HepG2 (cell line): Measurements from ENCODE around the gene MYL6. TPM values are rescaled to one million over a fixed set of nuclear protein-coding genes. Genes with fewer than 3 reads are reported as not detected.

Source experiments
- ATAC-seq: fragments of 200-7000 bp; cut with Tn5 transposase; 3 replicates; pipeline ENCODE4 v1.9.1; 2020; ENCODE audit warnings: mild to moderate bottlenecking, moderate library complexity
- BruUV-seq: library from RNA; stranded (reverse); fragments of 400-500 nt; replicated peaks from 2 replicates; lab custom pipeline; 2021; lab: Mats Ljungman, UMichigan
- CTCF ChIA-PET: fragments of 300-600 bp; formaldehyde crosslinking; extraction: SDS; loops from one replicate; lab custom pipeline; 2021; ENCODE audit warnings: low total read pairs, inconsistent platforms, low intra/inter-chr PET ratio; lab: Yijun Ruan, JAX
- POLR2A ChIA-PET: fragments of 350-600 bp; sonication (Branson Sonifier 250); formaldehyde crosslinking; loops from one replicate; lab custom pipeline; 2020; ENCODE audit warnings: antibody characterized with exemption, inconsistent platforms; lab: Yijun Ruan, JAX
- DNase-seq: peaks from one replicate; pipeline ENCODE4 v3.0.0-alpha.2; 2015; ENCODE audit warnings: low spot score
- FAIRE-seq: peaks from 3 replicates; lab custom pipeline; 2011; peaks lifted over from hg19 to GRCh38; lab: Jason Lieb, UNC
- H2AFZ ChIP-seq: one replicate; pipeline ENCODE4 v1.6.1; 2011; ENCODE audit warnings: low read length, inconsistent platforms
- H3K27ac ChIP-seq: fragments of 300-600 bp; 3 replicates; pipeline ENCODE4 v1.8.0; 2011; ENCODE audit warnings: mixed run types, mild to moderate bottlenecking, mixed read lengths, low read length, inconsistent platforms; ENCODE audit not compliant: insufficient read depth; ENCODE audit errors: extremely low read length
- H3K27me3 ChIP-seq, 2 experiments: fragments of 200-600 bp in 1 of 2; 2 replicates in 1 of 2; 3 replicates in 1 of 2; pipeline versions ENCODE4 v1.6.0 to v1.8.0; 2011; ENCODE audit warnings: low read length in 2 of 2, mild to moderate bottlenecking in 2 of 2, moderate library complexity in 2 of 2, inconsistent platforms in 1 of 2; ENCODE audit not compliant: insufficient read depth in 2 of 2, control insufficient read depth in 1 of 2
- H3K36me3 ChIP-seq, 2 experiments: fragments of 200-600 bp in 1 of 2; replicated peaks in 1 of 2; 2 replicates in 1 of 2; 3 replicates in 1 of 2; pipeline versions ENCODE4 v1.5.1 to v1.8.0; 2011; ENCODE audit warnings: low read length in 2 of 2, inconsistent platforms in 1 of 2; ENCODE audit not compliant: insufficient read depth in 2 of 2, control insufficient read depth in 1 of 2
- H3K4me1 ChIP-seq: 2 replicates; pipeline ENCODE4 v1.5.1; 2012; ENCODE audit warnings: low read length, inconsistent platforms; ENCODE audit not compliant: insufficient read depth
- H3K4me2 ChIP-seq: 2 replicates; pipeline ENCODE4 v1.6.0; 2011; ENCODE audit warnings: low read depth, low read length, inconsistent platforms
- H3K4me3 ChIP-seq, 3 experiments: fragments of 200-600 bp in 1 of 3; sonication (generic), shearing (Covaris generic) in 1 of 3; replicated peaks in 1 of 3; 2 replicates each; pipeline ENCODE4 v1.5.1; 2011 to 2016; ENCODE audit warnings: low read length in 3 of 3, inconsistent platforms in 2 of 3, low read depth in 2 of 3, mild to moderate bottlenecking in 2 of 3, control low read depth in 1 of 3, mixed read lengths in 1 of 3; ENCODE audit not compliant: insufficient read depth in 1 of 3
- H3K79me2 ChIP-seq: one replicate; pipeline ENCODE4 v1.6.1; 2011; ENCODE audit warnings: low read length, inconsistent platforms; ENCODE audit not compliant: insufficient read depth
- H3K9ac ChIP-seq: 2 replicates; pipeline ENCODE4 v1.6.0; 2011; ENCODE audit warnings: mild to moderate bottlenecking, low read depth, low read length, inconsistent platforms; ENCODE audit not compliant: insufficient read depth
- H3K9me3 ChIP-seq: 2 replicates; pipeline ENCODE4 v1.5.1; 2012; ENCODE audit warnings: mild to moderate bottlenecking, low read length
- H4K20me1 ChIP-seq: 2 replicates; pipeline ENCODE4 v1.6.0; 2011; ENCODE audit warnings: inconsistent platforms, mild to moderate bottlenecking, low read length, moderate library complexity; ENCODE audit not compliant: insufficient read depth
- ASH2L ChIP-seq: fragments of 300-600, 200-600 bp; sonication (generic); IDR thresholded peaks from 2 replicates; pipeline ENCODE4 v1.7.0; 2017; ENCODE audit warnings: low read depth, mild to moderate bottlenecking, moderate library complexity, mixed read lengths, low read length; ENCODE audit not compliant: insufficient read length
- ATF7-NPFF ChIP-seq: sonication (generic); formaldehyde crosslinking; IDR thresholded peaks from 2 replicates; pipeline ENCODE4 v1.8.1; 2023; ENCODE audit warnings: mild to moderate bottlenecking, low read depth, missing genetic modification reagents, moderate library complexity
- CCAR2 ChIP-seq: fragments of 200-400 bp; formaldehyde crosslinking; optimal IDR thresholded peaks from 2 replicates; pipeline ENCODE3; 2018; ENCODE audit warnings: low read depth, mild to moderate bottlenecking, low read length, moderate library complexity
- CEBPB ChIP-seq: IDR thresholded peaks from 2 replicates; pipeline ENCODE4 v1.6.1; 2011; ENCODE audit warnings: low read depth, low read length, improper control_type of control experiment, borderline replicate concordance
- FOXK2 ChIP-seq: fragments of 450-650 bp; IDR thresholded peaks from 2 replicates; pipeline ENCODE4 v1.6.1; 2016
- NR2F1 ChIP-seq, 2 experiments: fragments of 450-650 bp in 1 of 2; formaldehyde crosslinking in 1 of 2; IDR thresholded peaks; 2 replicates each; pipeline versions ENCODE4 v1.5.0 to v1.6.1; 2016 to 2020; ENCODE audit warnings: mild to moderate bottlenecking in 1 of 2, missing compliant biosample characterization in 1 of 2, missing genetic modification reagents in 1 of 2, moderate library complexity in 1 of 2
- PAX8 ChIP-seq: sonication (generic); formaldehyde crosslinking; IDR thresholded peaks from 2 replicates; pipeline ENCODE4 v1.8.0; 2022; ENCODE audit warnings: mild to moderate bottlenecking, missing genetic modification reagents, borderline replicate concordance
- PTBP1 ChIP-seq: fragments of 200-400 bp; formaldehyde crosslinking; IDR thresholded peaks from 2 replicates; pipeline ENCODE4 v1.6.1; 2018; ENCODE audit warnings: low read length, low read depth; ENCODE audit not compliant: poor library complexity, severe bottlenecking
- TBX2 ChIP-seq: sonication (generic); formaldehyde crosslinking; IDR thresholded peaks from 2 replicates; pipeline ENCODE4 v1.5.0; 2020; ENCODE audit warnings: missing genetic modification reagents, mild to moderate bottlenecking, borderline replicate concordance
- ZNF335 ChIP-seq: sonication (generic); formaldehyde crosslinking; IDR thresholded peaks from 2 replicates; pipeline ENCODE4 v1.4.0; 2020; ENCODE audit warnings: missing genetic modification reagents
- ZNF446 ChIP-seq: sonication (generic); formaldehyde crosslinking; IDR thresholded peaks from 2 replicates; pipeline ENCODE4 v1.5.0; 2020; ENCODE audit warnings: mild to moderate bottlenecking, missing genetic modification reagents
- ZNF557 ChIP-seq: sonication (generic); formaldehyde crosslinking; IDR thresholded peaks from 2 replicates; pipeline ENCODE4 v1.4.0; 2020; ENCODE audit warnings: missing genetic modification reagents
- ZNF766 ChIP-seq: sonication (generic); formaldehyde crosslinking; IDR thresholded peaks from 2 replicates; pipeline ENCODE4 v1.5.0; 2020; ENCODE audit warnings: missing genetic modification reagents, borderline replicate concordance
- WGBS: methylation state at CpG from one replicate; pipeline ENCODE4 v1.1.6; 2017; ENCODE audit warnings: low lambda C conversion rate; 5-methylcytosine and 5-hydroxymethylcytosine counted together
- in situ Hi-C: cut with HindIII; loops from 2 replicates; pipeline ENCODE4 v1.10.0; 2017; ENCODE audit warnings: low pct_unique_long_range_greater_than_20kb; ENCODE audit not compliant: extremely low pct_ligation_motif_present
- intact Hi-C: fragments of 100-400 bp; cut with micrococcal nuclease; formaldehyde crosslinking; loops from one replicate; pipeline ENCODE4 v1.10.0; 2022; ENCODE audit not compliant: unreplicated experiment
- polyA plus RNA-seq, 8 experiments: library from polyadenylated mRNA; depleted of rRNA in 3 of 8; stranded (reverse) in 7 of 8; unstranded in 1 of 8; fragments of >200 nt; fragmentation: Illumina TruSeq in 4 of 8; extraction: Trizol in 4 of 8; gene quantifications; 2 replicates each; pipeline versions ENCODE4 v1.2.1 to v1.2.3, GENCODE V29; 2011 to 2016; ENCODE audit warnings: low read depth in 4 of 8, missing spikeins in 1 of 8, mixed read lengths in 1 of 8; ENCODE audit not compliant: insufficient read depth in 1 of 8
- total RNA-seq, 5 experiments: library from RNA; depleted of rRNA; stranded (reverse); fragments of >200 nt; fragmentation: Illumina TruSeq; extraction: Trizol; gene quantifications; 2 replicates each; pipeline ENCODE4 v1.2.3, GENCODE V29; 2016; ENCODE audit warnings: low read depth in 1 of 5
- TF ChIP-seq, protein P1 (sequence below): sonication (generic); formaldehyde crosslinking; IDR thresholded peaks from 2 replicates; pipeline ENCODE4 v1.4.0; 2020; ENCODE audit warnings: mild to moderate bottlenecking, low read depth, missing genetic modification reagents
- TF ChIP-seq, protein P2 (sequence below): sonication (generic); formaldehyde crosslinking; IDR thresholded peaks from 2 replicates; pipeline ENCODE4 v1.5.0; 2020; ENCODE audit warnings: missing genetic modification reagents

MYL6 gene
- total and polyA plus RNA-seq, 2 of the 13 experiments (the other 11 are each of a cell fraction or from before 2014, with no cell fraction given) = 1,127 to 1,192 TPM

DNA sequence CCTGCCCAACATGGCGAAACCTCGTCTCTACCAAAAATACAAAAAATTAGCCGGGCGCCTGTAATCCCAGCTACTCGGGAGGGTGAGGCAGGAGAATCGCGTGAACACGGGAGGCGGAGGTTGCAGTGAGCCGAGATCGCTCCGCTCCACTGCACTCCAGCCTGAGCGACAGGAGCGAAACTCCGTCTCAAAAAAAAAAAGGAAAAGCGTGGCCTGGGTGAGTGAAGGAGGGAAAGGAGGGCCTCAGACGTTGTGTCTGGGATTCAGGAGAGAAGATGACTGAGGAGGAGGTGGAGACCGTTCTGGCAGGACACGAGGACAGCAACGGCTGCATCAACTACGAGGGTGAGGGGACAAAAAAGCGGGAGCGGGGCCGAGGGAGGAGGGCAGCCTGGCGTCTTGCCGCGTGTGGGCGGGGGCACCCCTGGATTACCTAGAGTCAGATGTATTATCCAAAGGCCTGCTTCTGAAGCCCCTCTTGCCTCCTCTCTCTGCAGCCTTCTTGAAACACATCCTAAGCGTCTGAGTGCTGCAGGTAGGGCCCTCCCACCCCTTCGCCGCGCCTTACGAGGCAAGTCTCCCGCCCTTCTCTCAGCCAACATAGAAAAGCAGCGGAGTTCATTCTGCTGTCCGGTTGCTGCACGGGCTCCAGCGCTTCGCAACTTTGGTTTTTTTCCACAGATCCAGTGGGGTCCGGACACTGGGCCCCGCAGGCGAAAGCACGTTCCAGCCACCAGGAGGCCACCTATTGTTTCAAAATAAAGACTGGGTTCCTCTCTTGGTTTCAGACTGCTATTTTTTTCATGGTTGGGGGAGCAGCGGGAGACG lies 744 bp upstream of the MYL6 start:
- peak overlapping the region; percentile 71 for H3K4me2 ChIP-seq
- WGBS = 37% methylated on average over 42 of the region's 45 CpGs
- H3K4me1 ChIP-seq = peaks cover 67% of the 10 kb centered on the region
- no peak overlapping the region for H2AFZ ChIP-seq
- POLR2A ChIA-PET = interaction anchor here (0.5 to 3.4 kb wide), 12 partner anchors 7 to 77 kb away, joined by 3 to 30 read pairs (median 6); partner anchors contain the start of genes ESYT1, RNF41, RPL41 and SMARCC2
- peak overlapping the region; percentile 70 for H3K9ac ChIP-seq
- no peaks in the 10 kb centered on the region; a peak in 1 of 5 replicates for H3K27me3 ChIP-seq
- H3K4me3 ChIP-seq = peak overlapping the region; percentile 20 to 95 (median 65); a peak in 5 of 6 replicates
- BruUV-seq = TSS peak; percentile 53
- peak; percentile 70 for ATAC-seq
- peak overlapping the region; percentile 87 for H3K27ac ChIP-seq
- in situ Hi-C loops = loop anchor here (5.0 kb wide), 1 partner anchor 35 kb away; no protein-coding TSS in a partner anchor
- H4K20me1 ChIP-seq = peaks cover 28% of the 10 kb centered on the region
- intact Hi-C loops = loop anchor here (2.0 to 5.0 kb wide), 2 partner anchors 31 to 35 kb away; no protein-coding TSS in a partner anchor
- CTCF ChIA-PET = interaction anchor here (1.2 to 1.8 kb wide), 3 partner anchors 32 to 33 kb away, joined by 3 to 7 read pairs (median 3); partner anchors contain the start of gene SMARCC2
- peaks cover 38% of the 10 kb centered on the region for H3K79me2 ChIP-seq
- peak; percentile 42 for FAIRE-seq
- peak; percentile 92 for DNase-seq
- H3K36me3 ChIP-seq = peaks cover 20 to 30% of the 10 kb centered on the region in 2 experiments
- H3K9me3 ChIP-seq = no peaks in the 10 kb centered on the region
- TF ChIP-seq ZNF446 (CRISPR knock-in tag) = 0 out of 2 replicates have a peak, but pooled peaks have one; percentile 24
- TF ChIP-seq TBX2 = 0 out of 2 replicates have a peak, but pooled peaks have one; percentile 2
- no peak for TF ChIP-seq ZNF557
- TF ChIP-seq ZNF766 = no peak; the same call in 1 of the 2 replicates
- TF ChIP-seq, protein P1, sequence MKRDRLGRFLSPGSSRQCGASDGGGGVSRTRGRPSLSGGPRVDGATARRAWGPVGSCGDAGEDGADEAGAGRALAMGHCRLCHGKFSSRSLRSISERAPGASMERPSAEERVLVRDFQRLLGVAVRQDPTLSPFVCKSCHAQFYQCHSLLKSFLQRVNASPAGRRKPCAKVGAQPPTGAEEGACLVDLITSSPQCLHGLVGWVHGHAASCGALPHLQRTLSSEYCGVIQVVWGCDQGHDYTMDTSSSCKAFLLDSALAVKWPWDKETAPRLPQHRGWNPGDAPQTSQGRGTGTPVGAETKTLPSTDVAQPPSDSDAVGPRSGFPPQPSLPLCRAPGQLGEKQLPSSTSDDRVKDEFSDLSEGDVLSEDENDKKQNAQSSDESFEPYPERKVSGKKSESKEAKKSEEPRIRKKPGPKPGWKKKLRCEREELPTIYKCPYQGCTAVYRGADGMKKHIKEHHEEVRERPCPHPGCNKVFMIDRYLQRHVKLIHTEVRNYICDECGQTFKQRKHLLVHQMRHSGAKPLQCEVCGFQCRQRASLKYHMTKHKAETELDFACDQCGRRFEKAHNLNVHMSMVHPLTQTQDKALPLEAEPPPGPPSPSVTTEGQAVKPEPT (CRISPR knock-in tag) = no peak
- peak; percentile 48 for TF ChIP-seq CCAR2
- TF ChIP-seq ATF7-NPFF (CRISPR knock-in tag) = no peak
- TF ChIP-seq CEBPB = peak; percentile 21; the same call in 1 of the 2 replicates
- no peak for TF ChIP-seq FOXK2
- peak; percentile 38 for TF ChIP-seq ASH2L
- TF ChIP-seq, protein P2, sequence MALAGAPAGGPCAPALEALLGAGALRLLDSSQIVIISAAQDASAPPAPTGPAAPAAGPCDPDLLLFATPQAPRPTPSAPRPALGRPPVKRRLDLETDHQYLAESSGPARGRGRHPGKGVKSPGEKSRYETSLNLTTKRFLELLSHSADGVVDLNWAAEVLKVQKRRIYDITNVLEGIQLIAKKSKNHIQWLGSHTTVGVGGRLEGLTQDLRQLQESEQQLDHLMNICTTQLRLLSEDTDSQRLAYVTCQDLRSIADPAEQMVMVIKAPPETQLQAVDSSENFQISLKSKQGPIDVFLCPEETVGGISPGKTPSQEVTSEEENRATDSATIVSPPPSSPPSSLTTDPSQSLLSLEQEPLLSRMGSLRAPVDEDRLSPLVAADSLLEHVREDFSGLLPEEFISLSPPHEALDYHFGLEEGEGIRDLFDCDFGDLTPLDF = no peak
- TF ChIP-seq PTBP1 = no peak
- TF ChIP-seq PAX8 = no peak
- TF ChIP-seq NR2F1 (CRISPR knock-in tag; IDR thresholded peaks at IDR 0.05) = no peak
- no peak for TF ChIP-seq ZNF335
